Bone marrow (tissue), 2 donors: ENCODE measurements around the gene CEP63.
A peak's percentile ranks its signal among the peaks of the same experiment; 100 is the strongest.

ENCODE experiments used
- DNase-seq, 2 donors: peaks; one replicate each; lab custom pipeline; 2025; lab: John Stamatoyannopoulos, UW

Gene CEP63

DNA sequence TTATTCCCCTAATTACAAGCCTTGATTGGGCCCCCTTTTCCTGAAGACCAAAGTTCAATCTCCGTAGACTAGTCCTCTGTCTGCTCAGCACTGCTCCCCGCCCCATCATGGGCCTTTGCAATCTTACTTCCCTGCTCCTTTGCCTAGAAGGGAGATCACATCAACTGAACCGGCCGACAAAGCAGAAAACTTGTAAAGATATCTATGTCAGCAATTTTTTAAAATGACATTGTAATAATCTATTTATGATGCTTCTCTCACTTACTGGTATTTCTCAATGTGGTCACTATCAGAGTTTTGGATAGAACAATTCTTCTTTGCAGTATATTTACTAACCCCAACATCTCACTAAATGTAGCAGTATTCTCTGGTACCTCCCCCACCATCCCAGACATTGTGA, 17.3 kb upstream of the CEP63 start:
- DNase-seq = no peak

DNA sequence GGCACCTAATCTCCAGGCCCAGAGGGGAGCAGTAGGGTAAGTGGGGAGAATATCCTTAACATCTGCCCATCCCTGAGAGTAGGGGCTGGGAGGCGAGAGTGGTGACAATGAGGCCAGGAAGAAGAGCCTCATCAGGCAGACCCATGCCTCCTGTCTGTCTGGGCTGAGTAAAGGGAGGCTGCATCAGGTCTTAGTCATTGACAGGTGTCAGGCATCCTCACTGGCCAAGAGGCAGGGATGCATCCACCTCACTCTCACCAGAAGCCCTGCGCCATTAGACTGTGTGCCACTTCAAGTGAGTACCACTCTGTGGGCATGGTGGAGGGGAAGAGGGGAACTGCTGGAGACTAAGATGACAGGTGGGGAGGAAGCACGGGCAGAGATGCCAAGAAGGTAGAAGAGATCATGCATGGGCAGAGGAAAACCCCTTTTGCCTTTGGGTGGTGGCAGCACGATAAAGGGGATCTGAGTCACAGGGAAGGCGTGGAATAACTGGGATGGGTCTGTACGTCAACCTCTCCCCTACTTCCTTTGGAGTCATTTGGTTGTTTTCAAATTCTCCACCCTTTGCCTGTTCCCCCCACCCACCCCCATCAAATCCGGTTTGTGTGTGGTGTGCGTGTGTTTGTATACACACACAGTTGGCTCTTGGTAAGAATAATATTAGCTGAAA, 14.2 kb upstream of the CEP63 start:
- DNase-seq = no peak

DNA sequence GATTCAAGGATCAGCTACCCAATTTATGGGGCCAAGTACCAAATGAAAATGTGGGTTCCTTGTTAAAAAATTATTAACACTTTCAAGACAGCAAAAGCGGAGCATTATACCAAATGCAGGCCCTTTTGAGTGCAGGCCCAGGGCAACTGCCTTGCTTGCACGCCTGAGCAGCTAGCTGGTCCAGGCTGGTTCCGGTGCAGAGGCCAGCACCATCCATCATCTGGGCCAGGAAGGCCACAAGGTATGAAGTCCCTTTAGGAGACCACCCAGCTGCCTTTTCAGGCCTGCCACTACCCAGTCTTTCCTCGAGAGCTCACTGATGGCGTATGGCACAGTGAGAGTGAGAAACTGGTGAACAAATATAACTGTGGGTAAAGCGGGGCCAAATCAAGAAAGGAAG, 13.0 kb upstream of the CEP63 start:
- DNase-seq = no peak

DNA sequence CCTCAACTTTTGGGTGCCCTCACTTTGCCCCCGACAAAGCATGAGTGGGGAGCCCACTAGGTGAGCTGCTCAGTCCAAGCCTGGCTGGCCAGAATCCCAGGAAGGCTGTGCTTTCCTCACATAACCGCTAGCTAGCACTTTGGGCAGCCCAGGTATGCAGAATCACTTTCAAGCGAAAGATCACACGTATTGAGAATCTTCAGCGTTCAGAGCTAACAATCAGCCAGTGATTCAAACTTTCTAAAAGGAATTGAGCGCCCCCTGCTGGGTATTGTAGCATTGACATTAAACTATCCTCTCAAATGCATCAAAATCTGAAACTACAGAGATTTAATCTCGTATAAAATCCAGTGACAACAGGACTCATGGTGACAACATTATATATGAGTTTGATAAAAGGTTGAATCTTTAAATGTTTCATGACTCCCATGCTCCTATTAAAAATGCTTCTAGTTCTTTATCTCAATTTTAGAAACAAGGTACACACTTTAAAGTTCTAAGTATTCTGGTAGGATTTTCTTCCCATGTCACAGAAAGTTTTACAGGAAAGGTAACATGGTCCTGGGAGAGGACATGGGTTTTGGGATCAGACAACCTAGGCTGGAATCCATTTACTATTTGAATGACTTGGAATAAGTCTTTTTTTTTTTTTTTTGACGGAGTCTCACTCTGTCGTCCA, 11.8 kb upstream of the CEP63 start:
- DNase-seq = peak; percentile 16 to 38

DNA sequence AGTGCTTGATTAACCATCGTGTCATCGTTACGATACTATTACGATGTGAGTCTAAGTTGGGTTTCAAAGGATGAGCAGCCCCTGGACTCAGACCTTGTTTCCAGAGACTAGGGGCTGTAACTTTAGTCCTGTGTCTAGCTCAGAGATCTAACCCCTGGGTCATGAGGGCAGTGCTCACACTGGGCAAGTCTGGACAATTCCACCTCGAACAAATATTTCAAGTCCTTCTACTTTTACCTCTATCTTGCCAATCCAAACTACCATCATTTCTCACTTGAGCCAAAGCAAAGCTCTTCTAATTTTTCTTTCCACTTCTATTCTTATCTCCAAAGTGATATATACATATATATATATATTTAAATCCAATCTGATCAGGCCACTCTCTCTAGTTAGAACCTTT, 10.9 kb upstream of the CEP63 start:
- DNase-seq = no peak

DNA sequence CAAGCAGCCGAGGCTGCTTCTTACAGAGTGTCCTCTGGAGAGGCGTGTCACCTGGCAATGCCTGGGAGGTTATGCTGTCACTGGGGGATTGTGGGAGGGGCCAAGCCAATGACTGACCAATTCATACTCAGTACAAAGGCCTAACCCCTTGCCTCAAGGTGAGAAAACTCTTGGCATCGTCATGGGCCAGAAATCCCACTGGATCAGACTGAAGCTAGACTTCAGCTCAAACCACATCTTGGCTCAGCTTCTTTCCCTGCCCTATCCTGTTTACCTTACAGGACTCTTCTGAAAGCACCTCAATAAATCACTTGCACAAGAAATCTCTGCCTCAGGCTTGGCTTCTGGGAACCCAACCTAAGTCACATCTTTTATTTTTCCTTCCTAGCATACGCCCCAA, 9.6 kb upstream of the CEP63 start:
- no peak for DNase-seq

DNA sequence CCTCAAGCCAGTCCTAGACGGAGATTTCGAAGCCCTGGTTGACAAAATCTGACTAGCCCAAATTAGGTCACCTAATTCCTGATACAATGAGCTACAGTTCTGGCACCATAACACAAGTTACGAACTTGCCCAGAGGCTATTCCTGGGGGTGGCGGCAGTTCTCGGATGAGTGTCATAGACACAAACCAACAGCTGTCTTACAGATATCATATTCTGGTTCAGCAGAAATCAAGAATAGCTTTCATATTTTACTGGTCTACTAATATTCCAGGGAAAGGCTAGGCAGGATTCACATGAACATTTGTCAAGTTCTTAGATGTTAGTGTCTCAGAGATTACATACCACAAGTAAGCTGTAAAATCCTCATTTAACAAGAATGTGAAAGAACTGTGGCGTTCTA, 8.9 kb upstream of the CEP63 start:
- no peak for DNase-seq

DNA sequence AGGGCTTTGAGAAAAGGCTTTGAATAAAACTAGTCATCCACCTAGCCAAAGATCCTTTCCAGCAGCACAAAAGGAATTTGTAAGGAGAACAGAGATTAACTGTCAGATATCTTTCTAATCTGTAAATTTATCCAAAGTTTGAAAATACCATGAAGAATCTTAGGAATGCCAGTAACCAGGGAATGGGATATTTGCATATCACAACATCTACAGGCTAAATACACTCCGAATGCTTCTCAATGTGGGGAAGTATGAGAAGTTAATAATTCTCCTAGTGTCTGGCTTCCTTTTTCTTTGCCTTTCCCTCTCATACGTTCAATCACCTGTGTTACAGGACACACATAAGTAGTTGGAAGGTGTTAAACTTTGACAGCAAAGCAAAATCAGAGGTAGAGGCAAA, 7.9 kb upstream of the CEP63 start:
- DNase-seq = no peak

DNA sequence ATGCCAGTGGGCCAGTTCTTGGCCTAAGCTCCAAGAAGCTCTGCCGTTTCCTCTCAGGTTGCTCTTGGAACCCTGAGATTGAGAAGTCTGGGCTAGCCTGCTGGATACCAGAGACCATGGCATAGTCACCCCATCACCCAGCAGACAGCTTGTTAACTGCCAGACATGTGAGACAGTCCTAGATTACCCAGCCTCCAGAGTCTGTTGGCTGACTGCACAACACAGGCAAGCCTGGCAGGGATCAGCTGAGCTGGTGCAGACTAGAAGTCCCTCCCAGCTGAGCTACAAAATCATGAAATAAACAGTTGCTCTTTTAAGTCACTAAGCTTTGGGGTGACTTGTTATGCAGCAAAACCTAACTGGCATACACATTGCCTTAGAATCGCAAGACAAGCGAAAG, 5.3 kb upstream of the CEP63 start:
- DNase-seq = no peak

DNA sequence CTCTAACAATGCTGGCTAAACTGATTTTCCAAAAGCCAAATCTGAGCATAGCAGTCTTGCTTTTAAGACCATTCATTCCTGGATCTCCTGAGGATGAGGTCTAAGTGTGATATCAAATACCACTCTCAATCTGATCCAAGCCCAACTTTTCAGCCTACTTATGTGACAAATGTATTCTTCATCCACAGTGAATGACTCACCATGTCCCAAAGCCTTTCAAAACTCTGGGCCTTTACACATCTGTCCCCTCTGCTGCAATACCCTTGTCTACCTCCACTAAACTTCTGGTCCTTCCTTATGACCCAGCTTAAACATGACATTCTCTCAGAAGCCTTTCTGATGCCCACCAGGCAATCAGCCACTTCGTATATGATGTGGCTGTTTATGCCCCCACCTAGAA, 4.7 kb upstream of the CEP63 start:
- DNase-seq = no peak

DNA sequence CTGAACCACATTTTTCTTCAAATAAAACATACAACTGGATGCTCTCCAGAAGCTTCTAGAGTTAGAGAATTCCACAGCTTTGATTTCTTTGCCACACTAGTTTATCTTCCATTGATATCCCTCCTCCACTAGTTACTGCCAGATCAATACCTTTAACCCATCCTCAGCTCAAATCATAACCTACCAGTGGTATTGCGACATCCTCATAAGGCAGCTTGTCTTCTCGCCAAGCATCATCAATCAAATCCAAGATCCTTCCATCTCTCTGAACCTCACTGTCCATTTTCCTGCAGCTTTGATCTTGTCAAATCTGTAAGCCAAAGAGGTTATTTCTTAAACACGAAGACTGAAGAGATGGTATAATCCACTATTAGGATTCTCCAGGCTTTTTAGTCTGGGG, 3.2 kb upstream of the CEP63 start:
- DNase-seq = no peak

DNA sequence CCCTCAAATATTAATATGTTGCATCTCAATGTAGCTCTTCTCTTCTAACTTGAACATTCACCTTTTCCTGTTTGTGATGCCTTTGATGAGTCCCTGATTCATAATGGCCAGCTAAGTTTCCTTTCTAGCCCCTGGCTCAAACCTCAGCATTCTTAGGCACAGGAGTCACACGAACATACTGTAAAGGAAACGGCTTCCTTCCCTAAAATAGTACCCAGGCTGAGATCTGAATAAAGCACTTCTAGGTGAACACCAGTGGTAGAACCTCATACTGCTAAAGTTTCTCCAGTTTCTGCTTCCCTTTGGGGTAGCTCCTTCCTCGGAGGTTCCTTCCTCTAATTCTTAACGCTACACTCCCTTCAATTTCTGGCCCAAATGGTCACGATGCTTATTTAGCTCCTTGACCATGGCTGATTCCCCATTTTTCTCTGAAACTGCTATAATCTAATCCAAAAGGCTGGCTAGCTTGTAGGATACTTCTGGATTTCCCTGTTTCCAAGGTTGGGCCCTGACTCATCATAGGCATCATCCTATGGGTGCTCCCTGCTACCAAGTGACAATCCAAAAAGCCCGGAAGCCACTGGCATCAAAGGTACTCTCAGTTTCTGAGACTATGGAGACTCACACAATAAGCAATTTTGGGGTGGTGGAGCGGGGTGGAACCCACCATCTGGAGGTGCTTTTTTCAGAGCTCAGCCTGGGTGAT, 2.5 kb upstream of the CEP63 start:
- DNase-seq = peak in 1 of 2 donors; percentile 79

DNA sequence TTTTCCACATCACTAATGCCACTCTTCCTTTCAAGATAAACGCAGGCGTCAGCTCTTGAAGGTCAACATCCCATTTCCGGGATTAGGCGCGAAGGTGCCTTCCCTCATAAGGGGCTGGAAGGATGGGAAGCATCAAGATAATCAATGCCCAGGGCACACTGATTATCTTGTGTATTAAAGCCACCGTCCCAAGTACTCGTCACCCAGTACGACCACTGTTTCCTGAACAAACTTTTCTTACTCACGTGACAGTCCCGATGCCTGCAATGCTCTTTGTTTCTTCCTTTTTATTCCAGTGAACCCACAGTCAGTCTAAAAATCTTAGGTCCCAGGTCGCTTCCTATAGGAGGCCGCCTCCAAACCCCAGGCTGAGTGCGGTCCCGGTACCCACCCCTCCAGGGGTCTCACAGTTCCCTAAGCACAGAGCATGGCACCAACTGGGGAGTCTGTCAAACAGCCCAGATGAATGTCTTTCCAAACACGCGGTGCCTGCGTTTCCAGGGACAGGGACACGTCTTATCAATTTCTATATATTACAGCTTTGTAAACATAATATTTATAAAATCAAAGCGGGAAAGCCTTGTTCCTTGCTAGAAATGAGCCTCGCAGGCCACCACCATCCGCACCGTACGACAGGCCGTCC, 661 bp upstream of the CEP63 start:
- DNase-seq = peak in 1 of 2 donors; percentile 56

DNA sequence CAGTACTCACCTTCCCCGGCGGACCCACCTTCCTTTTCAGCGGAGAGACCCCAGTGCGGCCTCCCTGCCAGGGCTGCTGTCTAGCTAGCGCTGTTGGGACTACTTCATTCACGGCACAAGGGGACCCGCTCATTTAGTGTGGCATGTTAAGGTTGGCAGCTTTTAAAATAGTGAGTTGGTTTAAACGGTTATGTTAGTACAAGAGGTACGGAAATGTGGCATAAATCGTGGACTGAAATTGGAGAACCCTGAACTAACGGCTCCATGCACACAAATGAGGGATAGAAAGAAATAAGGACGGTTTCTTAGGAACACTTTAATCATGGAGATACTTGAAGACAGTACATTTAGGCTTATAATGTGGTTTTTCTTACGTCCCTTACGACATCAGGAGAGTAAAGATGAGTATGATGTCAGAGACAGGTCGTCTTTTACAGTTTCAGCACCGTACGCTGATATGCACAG, 752 bp downstream of the CEP63 start:
- DNase-seq = no peak

DNA sequence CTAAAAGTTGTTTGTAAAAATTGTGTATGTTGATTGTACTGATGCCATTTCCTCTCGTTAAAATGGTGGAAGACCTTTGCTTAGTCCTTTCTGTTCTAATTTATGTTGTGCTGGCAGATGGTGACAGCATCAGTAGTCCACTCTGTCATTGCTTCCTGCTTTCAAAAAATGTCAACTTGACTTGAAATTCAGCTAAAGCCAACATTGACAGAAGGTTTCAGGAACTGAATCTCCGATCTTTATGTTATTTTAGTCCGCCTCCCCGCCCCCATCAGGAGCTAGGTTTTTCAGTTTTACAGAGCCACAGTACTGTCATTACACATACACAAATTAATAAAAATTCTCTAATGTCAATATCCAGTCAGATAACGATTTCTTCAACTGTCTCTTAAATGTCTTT, 1.5 kb downstream of the CEP63 start:
- DNase-seq = peak in 1 of 2 donors; percentile 62

DNA sequence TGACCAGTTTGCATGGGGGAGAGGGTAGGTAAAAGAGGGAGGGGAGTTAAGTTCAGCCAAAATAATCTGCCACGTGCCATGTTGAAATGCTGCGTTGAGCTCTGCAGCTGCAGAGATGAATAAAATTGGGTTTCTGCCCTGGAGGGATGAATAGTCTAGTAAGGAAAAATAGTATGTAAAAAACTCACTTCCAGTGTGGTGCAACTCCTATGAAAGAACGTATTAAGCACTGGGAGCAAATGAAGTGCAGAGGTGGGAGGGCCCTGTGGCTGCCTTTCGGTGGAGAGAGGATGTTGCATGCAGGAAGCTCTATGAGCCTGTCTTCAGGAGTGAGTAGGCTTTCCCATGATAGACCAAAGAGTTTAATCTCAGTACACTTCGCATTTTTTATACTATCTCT, 8.6 kb downstream of the CEP63 start:
- no peak for DNase-seq

DNA sequence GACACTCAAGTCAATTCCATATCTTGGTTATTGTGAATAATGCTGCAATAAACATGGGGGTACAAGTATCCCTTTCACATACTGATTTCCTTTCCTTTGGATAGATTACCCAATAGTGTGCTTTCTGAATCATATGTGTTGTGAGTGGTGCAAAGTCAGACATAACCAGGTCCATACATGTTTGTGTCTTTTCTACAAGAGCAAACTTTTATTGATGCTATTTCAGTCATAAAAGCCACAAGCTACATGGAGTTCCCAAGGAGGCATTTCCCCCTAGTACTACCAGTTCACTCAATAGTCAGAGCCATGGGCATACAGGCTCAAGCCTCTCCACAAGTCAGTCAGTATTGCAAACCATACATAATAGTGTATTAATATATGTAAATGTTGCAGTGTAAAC, 10.1 kb downstream of the CEP63 start:
- DNase-seq = no peak

DNA sequence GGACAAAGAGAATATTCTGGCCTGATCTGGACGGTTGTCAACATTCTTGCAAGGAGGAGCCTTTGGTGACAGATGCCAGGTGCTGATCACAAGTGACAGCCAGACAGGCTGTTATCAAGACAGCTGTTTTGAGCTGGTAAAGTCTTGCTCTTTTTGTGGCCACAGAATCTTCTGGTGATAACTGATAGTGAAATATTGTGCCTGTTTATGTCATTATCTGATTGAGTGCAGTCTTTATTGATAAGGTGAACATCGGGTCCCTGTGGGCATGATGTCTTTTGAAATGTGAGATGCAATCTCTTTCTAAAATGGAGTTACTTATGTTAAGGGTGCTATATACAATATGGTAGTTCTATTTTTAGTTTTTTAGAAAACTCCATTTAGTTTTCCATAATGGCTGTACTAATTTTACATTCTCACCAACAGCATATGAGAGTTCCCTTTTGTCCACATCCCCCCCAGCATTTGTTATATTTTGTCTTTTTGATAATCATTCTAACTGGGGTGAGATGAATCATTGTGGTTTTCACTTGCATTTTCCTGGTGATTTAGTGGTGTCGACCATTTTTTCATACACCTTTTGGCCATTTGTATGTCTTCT, 10.7 kb downstream of the CEP63 start:
- peak in 1 of 2 donors; percentile 55 for DNase-seq

DNA sequence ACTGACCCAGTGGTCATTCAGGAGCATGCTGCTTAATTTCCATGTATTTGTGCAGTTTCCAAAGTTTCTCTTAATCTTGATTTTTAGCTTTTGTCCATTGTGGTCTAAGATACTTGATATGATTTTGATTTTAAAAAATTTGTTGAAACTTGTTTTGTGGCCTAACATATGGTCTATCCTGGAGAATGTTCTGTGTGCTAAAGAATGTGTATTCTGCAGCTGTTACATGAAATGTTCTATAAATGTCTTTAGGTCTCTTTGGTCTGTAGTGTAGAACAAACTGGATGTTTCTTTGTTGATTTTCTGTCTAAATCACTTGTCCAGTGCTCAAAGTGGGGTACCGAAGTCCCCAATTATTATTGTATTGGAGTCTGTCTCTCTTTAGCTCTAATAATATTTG, 17.4 kb downstream of the CEP63 start:
- no peak for DNase-seq

DNA sequence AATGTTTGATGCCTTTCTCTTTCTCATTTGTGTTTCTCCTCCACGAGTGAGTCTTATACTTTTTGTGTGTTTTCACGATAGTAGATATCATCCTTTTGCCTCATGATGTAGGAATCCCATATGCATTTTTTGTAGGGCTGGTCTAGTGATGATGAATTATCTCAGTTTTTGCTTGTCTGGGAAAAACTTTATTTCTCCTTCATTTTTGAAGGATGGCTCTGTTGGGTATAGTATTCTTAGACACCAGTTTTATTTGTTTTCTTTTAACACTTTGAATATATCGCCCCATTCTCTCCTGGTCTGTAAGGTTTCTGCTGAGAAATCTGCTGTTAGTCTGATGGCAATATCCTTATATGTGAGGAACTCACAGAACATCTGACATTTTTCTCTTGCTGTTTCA, 18.3 kb downstream of the CEP63 start:
- DNase-seq = no peak

DNA sequence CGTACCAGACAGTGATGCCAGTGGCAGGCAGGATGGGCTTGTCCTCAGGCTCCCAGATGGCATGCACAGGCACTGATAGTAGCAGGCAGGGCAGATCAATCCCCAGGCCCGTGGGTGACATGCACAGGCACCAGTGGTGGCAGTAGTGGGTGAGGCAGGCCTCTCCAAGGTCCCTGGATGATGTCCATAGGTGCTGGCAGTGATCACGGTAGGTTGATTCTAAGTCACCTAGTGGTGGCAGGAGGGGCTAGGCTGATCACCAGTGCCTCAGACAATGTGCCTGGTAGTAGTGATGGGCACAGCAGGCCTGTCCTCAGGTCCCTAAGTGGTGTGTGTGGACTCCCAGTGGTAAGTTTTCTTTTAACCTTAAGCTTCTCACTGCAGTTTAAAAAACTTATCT, 19.6 kb downstream of the CEP63 start:
- DNase-seq = no peak

DNA sequence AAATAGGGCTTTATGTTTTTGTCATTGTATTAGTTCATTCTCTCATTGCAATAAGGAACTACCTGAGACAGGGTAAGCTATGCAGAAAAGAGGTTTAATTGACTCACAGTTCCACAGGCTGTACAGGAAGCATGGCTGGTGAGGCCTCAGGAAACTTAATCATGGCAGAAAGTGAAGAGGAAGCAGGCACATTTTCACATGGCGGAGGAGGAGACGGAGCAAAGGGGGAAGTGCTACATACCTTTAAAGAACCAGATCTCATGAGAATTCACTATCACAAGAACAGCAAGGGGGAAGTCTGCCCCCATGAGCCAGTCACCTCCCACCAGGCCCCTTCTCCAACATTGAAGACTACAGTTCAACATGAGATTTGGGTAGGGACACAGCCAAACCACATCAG, 25.6 kb downstream of the CEP63 start:
- DNase-seq = peak in 1 of 2 donors; percentile 21
